DMS114 treated with DMSO at 0.1 percent for 48 hours (cell line): ENCODE data around the gene POMT1.

Source experiments
- DNase-seq: peaks from one replicate; lab custom pipeline; 2025; ENCODE audit not compliant: unreplicated experiment; lab: John Stamatoyannopoulos, UW

Gene POMT1

GRCh38 chr9:131475956-131476776 lies 26.6 kb upstream of the POMT1 start:
- no peak for DNase-seq

- no peak for DNase-seq
Measured at GRCh38 chr9:131476777-131477345, 25.9 kb upstream of the POMT1 start.

- DNase-seq = no peak
Measured at GRCh38 chr9:131477367-131477766, 25.4 kb upstream of the POMT1 start.

- DNase-seq = no peak
Measured at GRCh38 chr9:131477816-131478419, 24.8 kb upstream of the POMT1 start.

GRCh38 chr9:131478421-131478868 lies 24.3 kb upstream of the POMT1 start:
- DNase-seq = no peak

- DNase-seq = no peak
Measured at GRCh38 chr9:131478911-131479310, 23.8 kb upstream of the POMT1 start.

GRCh38 chr9:131480258-131480657 lies 22.5 kb upstream of the POMT1 start:
- no peak for DNase-seq

- DNase-seq = no peak
Measured at GRCh38 chr9:131481441-131482342, 21.0 kb upstream of the POMT1 start.

GRCh38 chr9:131482343-131483006 lies 20.2 kb upstream of the POMT1 start:
- DNase-seq = no peak

- DNase-seq = no peak
Measured at GRCh38 chr9:131483319-131484050, 19.2 kb upstream of the POMT1 start.

GRCh38 chr9:131484051-131484445 lies 18.7 kb upstream of the POMT1 start:
- no peak for DNase-seq

- DNase-seq = no peak
Measured at GRCh38 chr9:131484560-131485185, 18.0 kb upstream of the POMT1 start.

GRCh38 chr9:131485206-131485605 lies 17.5 kb upstream of the POMT1 start:
- DNase-seq = no peak

- no peak for DNase-seq
Measured at GRCh38 chr9:131485728-131486422, 16.8 kb upstream of the POMT1 start.

- no peak for DNase-seq
Measured at GRCh38 chr9:131487001-131487400, 15.7 kb upstream of the POMT1 start.

- no peak for DNase-seq
Measured at GRCh38 chr9:131487621-131488031, 15.1 kb upstream of the POMT1 start.

GRCh38 chr9:131490514-131490913 lies 12.2 kb upstream of the POMT1 start:
- DNase-seq = no peak

- DNase-seq = no peak
Measured at GRCh38 chr9:131491001-131491710, 11.6 kb upstream of the POMT1 start.
